IPS-18c (cell line): ENCODE measurements around the gene PSRC1.

Experiments used
- H3K4me3 ChIP-seq: 2 replicates; pipeline ENCODE4 v1.7.0; 2013; ENCODE audit warnings: low read depth, mild to moderate bottlenecking, low read length, moderate library complexity; ENCODE audit not compliant: insufficient read depth
- H3K9me3 ChIP-seq: one replicate; pipeline ENCODE4 v1.6.1; 2013; ENCODE audit warnings: mild to moderate bottlenecking, low read length, moderate library complexity; ENCODE audit not compliant: control insufficient read depth, insufficient read depth

The PSRC1 gene

GRCh38 chr1:109265741-109266330 lies 17.1 kb downstream of the PSRC1 start:
- H3K4me3 ChIP-seq = no peak overlapping the region
- H3K9me3 ChIP-seq = no peaks in the 10 kb centered on the region

DNA sequence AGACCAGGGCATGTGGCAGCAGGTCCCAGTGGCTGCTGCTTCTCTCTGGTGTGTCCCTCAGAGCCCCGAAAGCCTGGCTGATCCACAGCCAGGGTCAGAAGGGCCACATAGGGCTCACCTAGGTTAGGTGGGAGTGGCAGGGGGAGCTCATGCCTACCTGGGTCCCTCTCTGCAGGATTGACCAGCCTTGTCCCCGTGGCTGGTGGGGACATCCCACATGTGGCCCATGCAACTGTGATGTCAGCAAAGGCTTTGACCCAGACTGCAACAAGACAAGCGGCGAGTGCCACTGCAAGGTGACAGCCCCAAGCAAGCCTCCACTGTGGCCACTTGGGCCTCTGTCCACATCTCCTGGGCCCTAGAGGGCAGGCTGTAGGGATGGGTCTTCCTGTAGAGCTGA lies 17.9 kb downstream of the PSRC1 start:
- Histone ChIP-seq H3K9me3 (no peaks in the 10 kb centered on the region), H3K4me3 (no peak overlapping the region)

- no peaks in the 10 kb centered on the region for H3K9me3 ChIP-seq
These were observed 18.6 kb downstream of the PSRC1 start for GRCh38 chr1:109264379-109264755.

GRCh38 chr1:109263597-109264378 lies 19.2 kb downstream of the PSRC1 start:
- Histone ChIP-seq H3K4me3 (no peak overlapping the region), H3K9me3 (no peaks in the 10 kb centered on the region)

More at GRCh38 chr1:109264379-109264755, 18.6 kb downstream of the PSRC1 start:
- no peak overlapping the region for H3K4me3 ChIP-seq

GRCh38 chr1:109263234-109263596 lies 19.7 kb downstream of the PSRC1 start:
- Histone ChIP-seq H3K4me3 (no peak overlapping the region), H3K9me3 (no peaks in the 10 kb centered on the region)

GRCh38 chr1:109262231-109263055 lies 20.5 kb downstream of the PSRC1 start:
- Histone ChIP-seq H3K4me3 (no peak overlapping the region), H3K9me3 (no peaks in the 10 kb centered on the region)

- Histone ChIP-seq H3K9me3 (no peaks in the 10 kb centered on the region), H3K4me3 (no peak overlapping the region)
These were observed 21.4 kb downstream of the PSRC1 start for GRCh38 chr1:109261578-109261977.

- no peak overlapping the region for H3K4me3 ChIP-seq
- no peaks in the 10 kb centered on the region for H3K9me3 ChIP-seq
These were observed 21.9 kb downstream of the PSRC1 start for GRCh38 chr1:109261006-109261405.

- H3K9me3 ChIP-seq = no peaks in the 10 kb centered on the region
- H3K4me3 ChIP-seq = no peak overlapping the region
These were observed 23.0 kb downstream of the PSRC1 start for GRCh38 chr1:109259674-109260557.

GRCh38 chr1:109258481-109259466 lies 24.2 kb downstream of the PSRC1 start:
- H3K4me3 ChIP-seq = no peak overlapping the region; the same call in 1 of the 2 replicates
- no peaks in the 10 kb centered on the region for H3K9me3 ChIP-seq

- Histone ChIP-seq H3K4me3 (no peak overlapping the region), H3K9me3 (no peaks in the 10 kb centered on the region)
These were observed 25.1 kb downstream of the PSRC1 start for GRCh38 chr1:109257682-109258421.

GRCh38 chr1:109256971-109257681 lies 25.8 kb downstream of the PSRC1 start:
- no peak overlapping the region for H3K4me3 ChIP-seq
- H3K9me3 ChIP-seq = no peaks in the 10 kb centered on the region

DNA sequence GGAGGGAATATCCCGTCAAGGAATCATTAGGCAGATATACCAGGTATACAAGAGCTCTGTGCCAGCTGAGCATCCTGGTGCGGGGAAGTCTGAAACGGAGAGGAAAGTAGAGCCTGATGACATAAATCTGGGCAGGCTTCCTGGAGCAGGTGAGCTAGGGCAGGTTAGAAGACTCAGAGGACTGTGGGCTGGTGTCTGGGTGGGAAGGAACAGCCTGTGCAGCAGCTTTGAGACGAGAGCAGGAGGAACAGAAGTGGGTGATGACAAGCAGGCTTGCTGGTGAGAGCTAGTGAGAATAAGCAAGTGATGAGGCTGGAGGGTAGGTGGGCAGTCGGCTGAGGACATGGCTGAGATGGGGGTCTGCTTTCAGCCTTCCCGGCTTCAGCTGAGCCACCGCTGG lies 26.9 kb downstream of the PSRC1 start:
- Histone ChIP-seq H3K4me3 (no peak overlapping the region), H3K9me3 (peaks cover 2% of the 10 kb centered on the region)

GRCh38 chr1:109255678-109256077 lies 27.3 kb downstream of the PSRC1 start:
- H3K4me3 ChIP-seq = no peak overlapping the region; the same call in 1 of the 2 replicates

DNA sequence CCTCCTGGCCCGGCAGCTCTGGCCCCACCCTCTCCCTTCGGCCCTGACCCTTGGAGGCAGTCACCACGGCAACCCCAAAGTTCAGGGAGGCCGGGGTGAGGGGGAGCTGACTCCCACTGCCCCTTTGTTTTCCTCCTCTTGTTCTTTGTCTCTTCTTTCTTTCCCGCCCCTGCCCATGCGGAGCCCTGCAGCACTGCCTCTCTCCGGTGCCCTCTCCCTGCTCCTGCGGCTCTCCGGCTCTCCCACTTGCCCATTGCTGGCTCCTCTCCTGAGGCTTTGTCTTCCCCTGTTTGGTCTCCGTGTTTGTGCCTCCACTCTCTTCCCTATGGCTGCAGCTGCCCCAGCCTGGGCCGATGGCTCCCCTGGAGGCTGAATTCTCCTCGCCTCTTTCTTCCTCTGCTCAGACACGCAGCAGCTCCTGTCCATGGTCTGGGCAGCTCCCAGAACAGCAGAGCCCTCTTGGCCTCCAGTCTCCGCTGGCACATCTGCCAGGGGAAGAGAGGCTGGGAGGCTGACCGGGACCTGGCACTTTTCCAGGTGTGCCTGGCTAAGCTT lies 27.8 kb downstream of the PSRC1 start:
- no peak overlapping the region; the same call in none of the 2 replicates for H3K4me3 ChIP-seq
- H3K9me3 ChIP-seq = peaks cover 7% of the 10 kb centered on the region

More at GRCh38 chr1:109255678-109256077, 27.3 kb downstream of the PSRC1 start:
- H3K9me3 ChIP-seq = peaks cover 5% of the 10 kb centered on the region
